ENCODE measurements around the gene RAB43. TPM values are rescaled to one million over a fixed set of nuclear protein-coding genes. Genes with fewer than 3 reads are reported as not detected.

Gene RAB43
- total RNA-seq, 1 donor from 2014 or later: 3.7 TPM

- Histone ChIP-seq H3K4me1 (ENCODE audit: control insufficient read depth in 3 of 3, insufficient read depth in 3 of 3, low read length in 3 of 3) (peaks cover 11 to 22% (median 17%) of the 10 kb centered on the region in 3 donors), H3K36me3 (ENCODE audit: control insufficient read depth in 3 of 3, insufficient read depth in 3 of 3, low read length in 3 of 3) (peaks cover 0 to 2% (median 0%) of the 10 kb centered on the region in 3 donors), H3K27me3 (ENCODE audit: control insufficient read depth in 3 of 3, insufficient read depth in 3 of 3, low read length in 3 of 3) (no peaks in the 10 kb centered on the region), H3K9ac (ENCODE audit: low read depth in 1 of 3, low read length in 3 of 3) (peak overlapping the region; percentile 75 to 88 (median 85)), H3K27ac (ENCODE audit: low read depth, low read length) (peak overlapping the region; percentile 83), H3K9me3 (ENCODE audit: control insufficient read depth in 3 of 3, low read length in 3 of 3) (no peaks in the 10 kb centered on the region), H3K4me3 (ENCODE audit: low read length in 3 of 3) (peak overlapping the region; percentile 63 to 80 (median 75))
Measured at GRCh38 chr3:129121016-129121791, 400 bp downstream of the RAB43 start.

DNA sequence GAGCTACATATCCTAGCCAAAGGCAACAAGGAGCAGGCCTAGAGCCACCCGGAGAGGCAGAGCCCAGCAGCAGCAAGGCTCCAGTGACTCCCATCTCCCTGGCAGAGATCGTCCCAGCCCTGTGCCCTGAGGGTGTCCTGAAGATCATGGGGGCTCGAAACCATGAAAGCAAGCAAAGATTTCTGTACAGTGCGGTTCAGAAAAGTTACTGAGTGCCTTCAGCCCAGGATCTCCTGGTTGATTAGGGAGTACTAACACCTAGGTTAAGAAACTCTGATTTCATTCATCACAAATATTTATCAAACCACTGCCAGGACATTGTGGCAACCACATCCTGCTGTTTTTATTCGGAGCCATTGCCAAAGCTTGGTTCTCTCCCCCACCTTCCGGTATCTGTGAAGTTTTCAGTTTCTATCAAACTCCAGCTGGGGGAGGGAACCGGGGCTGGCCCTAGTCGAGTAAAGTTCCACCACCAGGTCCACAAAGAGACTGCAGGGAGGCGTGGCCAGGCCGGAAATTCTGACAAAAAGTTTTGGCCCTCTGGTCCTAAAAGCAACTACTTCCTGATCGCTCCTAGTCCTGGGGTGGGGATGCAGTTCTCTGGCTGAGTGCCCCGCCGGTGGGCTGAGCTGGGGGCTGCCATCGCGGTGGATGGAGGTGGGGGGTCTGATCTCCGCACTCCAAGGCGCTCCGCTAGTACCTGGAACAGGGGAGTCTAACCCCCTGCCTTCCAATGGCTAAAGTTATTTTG is 1.2 kb downstream of the RAB43 start:
- peak overlapping the region; percentile 63 to 80 (median 75) for H3K4me3 ChIP-seq (ENCODE audit: low read length in 3 of 3)
- no peaks in the 10 kb centered on the region for H3K27me3 ChIP-seq (ENCODE audit: control insufficient read depth in 3 of 3, insufficient read depth in 3 of 3, low read length in 3 of 3)
- H3K27ac ChIP-seq (ENCODE audit: low read depth, low read length): peak overlapping the region; percentile 83
- H3K4me1 ChIP-seq (ENCODE audit: control insufficient read depth in 3 of 3, insufficient read depth in 3 of 3, low read length in 3 of 3): peaks cover 11 to 23% (median 17%) of the 10 kb centered on the region in 3 donors
- H3K9ac ChIP-seq (ENCODE audit: low read depth in 1 of 3, low read length in 3 of 3): peak overlapping the region; percentile 75 to 88 (median 85)
- H3K36me3 ChIP-seq (ENCODE audit: control insufficient read depth in 3 of 3, insufficient read depth in 3 of 3, low read length in 3 of 3): peaks cover 0 to 2% (median 0%) of the 10 kb centered on the region in 3 donors
- H3K9me3 ChIP-seq (ENCODE audit: control insufficient read depth in 3 of 3, low read length in 3 of 3): no peaks in the 10 kb centered on the region

DNA sequence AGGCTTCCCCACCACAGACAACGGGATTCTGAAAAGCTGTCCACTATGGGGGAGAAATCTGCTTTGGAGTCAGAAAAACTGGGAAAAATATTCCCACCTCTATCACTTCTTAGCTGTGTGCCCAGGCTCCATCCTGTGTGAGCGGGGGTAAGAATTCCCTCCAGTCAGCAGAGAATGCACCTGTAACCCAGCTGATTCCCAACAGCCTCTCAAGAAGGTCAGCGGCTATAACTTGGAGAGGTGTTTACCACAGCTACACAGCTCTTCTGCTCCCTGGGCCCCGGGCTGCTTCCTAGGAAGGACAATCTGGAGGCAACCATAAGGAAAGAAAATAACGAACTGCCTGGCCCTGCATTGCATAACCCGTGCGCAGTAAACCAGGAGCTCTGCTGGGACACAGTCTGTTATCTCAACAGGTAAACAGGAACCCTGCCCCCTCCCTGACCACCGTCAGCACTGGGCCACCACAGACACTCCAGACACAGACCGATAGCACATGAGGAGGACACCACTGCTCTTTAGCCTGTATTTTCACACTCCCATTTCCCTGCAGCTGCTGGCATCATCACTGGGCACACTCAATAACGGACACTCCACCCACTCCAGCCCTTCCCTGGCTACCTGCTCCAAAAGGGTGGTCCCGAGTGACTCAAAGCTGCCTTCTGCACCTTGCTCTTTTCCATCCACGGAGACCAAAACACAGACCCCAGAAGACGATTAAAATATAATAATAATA is 2.1 kb downstream of the RAB43 start:
- Histone ChIP-seq H3K27me3 (ENCODE audit: control insufficient read depth in 3 of 3, insufficient read depth in 3 of 3, low read length in 3 of 3) (no peaks in the 10 kb centered on the region), H3K9me3 (ENCODE audit: control insufficient read depth in 3 of 3, low read length in 3 of 3) (no peaks in the 10 kb centered on the region), H3K36me3 (ENCODE audit: control insufficient read depth in 3 of 3, insufficient read depth in 3 of 3, low read length in 3 of 3) (peaks cover 0 to 2% (median 0%) of the 10 kb centered on the region in 3 donors), H3K27ac (ENCODE audit: low read depth, low read length) (no peak overlapping the region), H3K9ac (ENCODE audit: low read depth in 1 of 3, low read length in 3 of 3) (peak overlapping the region; percentile 20 to 75 (median 50)), H3K4me1 (ENCODE audit: control insufficient read depth in 3 of 3, insufficient read depth in 3 of 3, low read length in 3 of 3) (peaks cover 11 to 23% (median 17%) of the 10 kb centered on the region in 3 donors), H3K4me3 (ENCODE audit: low read length in 3 of 3) (peak overlapping the region in 2 of 3 donors; percentile 41 to 75)

- H3K9ac ChIP-seq (ENCODE audit: low read depth in 1 of 3, low read length in 3 of 3): peak overlapping the region in 1 of 3 donors; percentile 3
- no peaks in the 10 kb centered on the region for H3K9me3 ChIP-seq (ENCODE audit: control insufficient read depth in 3 of 3, low read length in 3 of 3)
- H3K36me3 ChIP-seq (ENCODE audit: control insufficient read depth in 3 of 3, insufficient read depth in 3 of 3, low read length in 3 of 3): peaks cover 0 to 2% (median 0%) of the 10 kb centered on the region in 3 donors
- H3K27me3 ChIP-seq (ENCODE audit: control insufficient read depth in 3 of 3, insufficient read depth in 3 of 3, low read length in 3 of 3): no peaks in the 10 kb centered on the region
- no peak overlapping the region for H3K4me3 ChIP-seq (ENCODE audit: low read length in 3 of 3)
- H3K27ac ChIP-seq (ENCODE audit: low read depth, low read length): no peak overlapping the region
- H3K4me1 ChIP-seq (ENCODE audit: control insufficient read depth in 3 of 3, insufficient read depth in 3 of 3, low read length in 3 of 3): peaks cover 11 to 23% (median 17%) of the 10 kb centered on the region in 3 donors
Measured at GRCh38 chr3:129118745-129119144, 2.9 kb downstream of the RAB43 start.

GRCh38 chr3:129117134-129117533 is 4.5 kb downstream of the RAB43 start:
- Histone ChIP-seq H3K4me3 (ENCODE audit: low read length in 3 of 3) (no peak overlapping the region), H3K36me3 (ENCODE audit: control insufficient read depth in 3 of 3, insufficient read depth in 3 of 3, low read length in 3 of 3) (peaks cover 0 to 3% (median 2%) of the 10 kb centered on the region in 3 donors), H3K9me3 (ENCODE audit: control insufficient read depth in 3 of 3, low read length in 3 of 3) (no peaks in the 10 kb centered on the region), H3K27me3 (ENCODE audit: control insufficient read depth in 3 of 3, insufficient read depth in 3 of 3, low read length in 3 of 3) (no peaks in the 10 kb centered on the region), H3K4me1 (ENCODE audit: control insufficient read depth in 3 of 3, insufficient read depth in 3 of 3, low read length in 3 of 3) (peaks cover 11 to 23% (median 17%) of the 10 kb centered on the region in 3 donors), H3K27ac (ENCODE audit: low read depth, low read length) (no peak overlapping the region), H3K9ac (ENCODE audit: low read depth in 1 of 3, low read length in 3 of 3) (no peak overlapping the region)

DNA sequence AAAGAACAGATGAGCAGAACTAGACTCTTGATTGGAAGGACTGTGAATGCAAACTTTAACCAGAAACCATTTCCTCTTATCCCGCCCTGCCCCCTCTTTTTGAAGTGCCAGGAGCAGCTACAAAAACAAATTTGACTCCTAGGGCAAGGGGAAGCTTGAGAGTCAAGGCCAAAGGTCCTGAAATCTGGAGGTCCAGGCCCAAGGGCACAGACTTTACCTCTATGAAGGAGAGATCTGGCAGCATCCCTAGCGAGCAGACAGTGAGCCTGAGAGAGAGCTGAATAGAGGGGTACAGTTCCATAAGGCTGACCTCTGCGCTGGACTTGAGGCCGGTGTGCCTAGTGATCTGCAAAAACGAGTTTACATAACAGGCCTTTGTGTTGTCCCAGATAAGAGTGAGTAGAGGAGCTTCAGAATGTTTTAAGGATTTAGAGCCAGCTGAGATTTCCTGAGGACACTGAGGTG is 5.1 kb downstream of the RAB43 start:
- peaks cover 0 to 3% (median 2%) of the 10 kb centered on the region in 3 donors for H3K36me3 ChIP-seq (ENCODE audit: control insufficient read depth in 3 of 3, insufficient read depth in 3 of 3, low read length in 3 of 3)
- peaks cover 11 to 23% (median 17%) of the 10 kb centered on the region in 3 donors for H3K4me1 ChIP-seq (ENCODE audit: control insufficient read depth in 3 of 3, insufficient read depth in 3 of 3, low read length in 3 of 3)
- no peaks in the 10 kb centered on the region for H3K27me3 ChIP-seq (ENCODE audit: control insufficient read depth in 3 of 3, insufficient read depth in 3 of 3, low read length in 3 of 3)
- H3K9ac ChIP-seq (ENCODE audit: low read depth in 1 of 3, low read length in 3 of 3): peak overlapping the region in 1 of 3 donors; percentile 37
- H3K9me3 ChIP-seq (ENCODE audit: control insufficient read depth in 3 of 3, low read length in 3 of 3): no peaks in the 10 kb centered on the region
- no peak overlapping the region for H3K4me3 ChIP-seq (ENCODE audit: low read length in 3 of 3)
- H3K27ac ChIP-seq (ENCODE audit: low read depth, low read length): no peak overlapping the region

DNA sequence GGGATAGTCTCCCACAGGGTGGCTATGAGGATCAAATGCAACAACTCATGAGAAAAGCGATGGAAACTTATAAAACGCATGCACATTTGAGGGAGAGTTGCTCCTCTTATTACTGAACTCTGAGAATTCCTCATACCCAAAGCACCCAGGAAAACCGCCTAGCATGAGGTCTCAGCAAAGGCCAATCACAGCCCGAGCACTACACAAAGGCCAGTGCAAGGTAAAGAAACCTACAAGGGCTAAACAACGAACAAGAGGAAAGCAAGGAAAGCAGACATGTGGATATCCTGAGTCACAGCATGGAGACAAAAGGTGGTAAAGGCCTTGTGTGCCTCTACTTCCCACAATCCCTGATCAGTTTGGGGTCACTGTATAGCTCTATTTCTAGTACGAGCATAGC is 7.1 kb downstream of the RAB43 start:
- peaks cover 2 to 3% (median 3%) of the 10 kb centered on the region in 3 donors for H3K36me3 ChIP-seq (ENCODE audit: control insufficient read depth in 3 of 3, insufficient read depth in 3 of 3, low read length in 3 of 3)
- no peak overlapping the region for H3K4me3 ChIP-seq (ENCODE audit: low read length in 3 of 3)
- H3K27ac ChIP-seq (ENCODE audit: low read depth, low read length): no peak overlapping the region
- no peak overlapping the region for H3K9ac ChIP-seq (ENCODE audit: low read depth in 1 of 3, low read length in 3 of 3)
- H3K27me3 ChIP-seq (ENCODE audit: control insufficient read depth in 3 of 3, insufficient read depth in 3 of 3, low read length in 3 of 3): no peaks in the 10 kb centered on the region
- H3K4me1 ChIP-seq (ENCODE audit: control insufficient read depth in 3 of 3, insufficient read depth in 3 of 3, low read length in 3 of 3): peaks cover under 1 to 10% (median 7%) of the 10 kb centered on the region in 3 donors
- H3K9me3 ChIP-seq (ENCODE audit: control insufficient read depth in 3 of 3, low read length in 3 of 3): no peaks in the 10 kb centered on the region

- Histone ChIP-seq H3K4me1 (ENCODE audit: control insufficient read depth in 3 of 3, insufficient read depth in 3 of 3, low read length in 3 of 3) (peaks cover 0 to 6% (median 3%) of the 10 kb centered on the region in 3 donors), H3K27ac (ENCODE audit: low read depth, low read length) (no peak overlapping the region), H3K36me3 (ENCODE audit: control insufficient read depth in 3 of 3, insufficient read depth in 3 of 3, low read length in 3 of 3) (peaks cover 0 to 3% (median 3%) of the 10 kb centered on the region in 3 donors)
Measured at GRCh38 chr3:129112308-129113052, 9.1 kb downstream of the RAB43 start.

More at GRCh38 chr3:129112308-129113052, 9.1 kb downstream of the RAB43 start:
- Histone ChIP-seq H3K4me3 (ENCODE audit: low read length in 3 of 3) (no peak overlapping the region), H3K27me3 (ENCODE audit: control insufficient read depth in 3 of 3, insufficient read depth in 3 of 3, low read length in 3 of 3) (no peaks in the 10 kb centered on the region), H3K9ac (ENCODE audit: low read depth in 1 of 3, low read length in 3 of 3) (no peak overlapping the region), H3K9me3 (ENCODE audit: control insufficient read depth in 3 of 3, low read length in 3 of 3) (no peaks in the 10 kb centered on the region)
